GM23338 (cell line): ENCODE results near the gene TAS2R30. TPM values are rescaled to one million over a fixed set of nuclear protein-coding genes. Genes with fewer than 3 reads are reported as not detected.

Source experiments
- ATAC-seq: fragments of 200-7000 bp; cut with Tn5 transposase; 3 replicates; pipeline ENCODE4 v1.9.1; 2020
- DNase-seq: peaks from one replicate; pipeline ENCODE4 v3.0.0-alpha.2; 2015; ENCODE audit warnings: low spot score
- H2AFZ ChIP-seq: fragments of 200-600 bp; sonication (generic); 2 replicates; pipeline ENCODE4 v1.8.0; 2016; ENCODE audit warnings: antibody characterized with exemption, mild to moderate bottlenecking, moderate library complexity
- H3F3A ChIP-seq: fragments of 200-600 bp; sonication (generic); replicated peaks from 2 replicates; pipeline ENCODE4 v1.8.0; 2017; ENCODE audit warnings: antibody characterized with exemption, mixed run types, low read depth
- H3K27ac ChIP-seq: fragments of 200-600 bp; sonication (generic); 2 replicates; pipeline ENCODE4 v1.6.1; 2016; ENCODE audit warnings: low read depth
- H3K27me3 ChIP-seq: fragments of 200-600 bp; sonication (generic); 2 replicates; pipeline ENCODE4 v1.8.0; 2016; ENCODE audit warnings: mild to moderate bottlenecking, mixed run types, moderate library complexity; ENCODE audit not compliant: insufficient read depth
- H3K36me3 ChIP-seq: fragments of 200-600 bp; sonication (generic); 2 replicates; pipeline ENCODE4 v1.8.0; 2016; ENCODE audit warnings: mild to moderate bottlenecking; ENCODE audit not compliant: insufficient read depth
- H3K4me1 ChIP-seq: fragments of 200-600 bp; sonication (generic); 2 replicates; pipeline ENCODE4 v1.8.0; 2016; ENCODE audit warnings: mild to moderate bottlenecking, moderate library complexity; ENCODE audit not compliant: insufficient read depth
- H3K4me2 ChIP-seq: fragments of 200-600 bp; sonication (generic); 2 replicates; pipeline ENCODE4 v1.7.1; 2017; ENCODE audit warnings: mixed run types
- H3K4me3 ChIP-seq: fragments of 200-600 bp; sonication (generic); 2 replicates; pipeline ENCODE4 v1.6.1; 2016; ENCODE audit warnings: mixed run types
- H3K79me2 ChIP-seq: fragments of 200-600 bp; sonication (generic); replicated peaks from 2 replicates; pipeline ENCODE4 v1.8.0; 2017; ENCODE audit warnings: mild to moderate bottlenecking; ENCODE audit not compliant: insufficient read depth
- H3K9me2 ChIP-seq: fragments of 200-600 bp; sonication (generic); 2 replicates; pipeline ENCODE4 v1.8.0; 2017; ENCODE audit not compliant: insufficient read depth
- H4K20me1 ChIP-seq: fragments of 200-600 bp; sonication (generic); replicated peaks from 2 replicates; pipeline ENCODE4 v1.8.0; 2017; ENCODE audit warnings: mild to moderate bottlenecking; ENCODE audit not compliant: insufficient read depth
- H3K27ac Mint-ChIP-seq: 2 replicates; pipeline ENCODE4 v1.8.0; 2020; ENCODE audit warnings: inconsistent platforms, mild to moderate bottlenecking, moderate library complexity, mixed read lengths
- H3K27me3 Mint-ChIP-seq: 3 replicates; pipeline ENCODE4 v1.8.0; 2022; ENCODE audit warnings: low read depth, mild to moderate bottlenecking, moderate library complexity, mixed read lengths, inconsistent platforms; ENCODE audit not compliant: insufficient read depth, poor library complexity
- H3K36me3 Mint-ChIP-seq: 3 replicates; pipeline ENCODE4 v1.8.0; 2021; ENCODE audit warnings: low read depth, mild to moderate bottlenecking, inconsistent platforms, moderate library complexity, mixed read lengths
- H3K4me1 Mint-ChIP-seq: 3 replicates; pipeline ENCODE4 v1.8.0; 2020; ENCODE audit warnings: mild to moderate bottlenecking, inconsistent platforms, mixed read lengths
- H3K4me3 Mint-ChIP-seq: 3 replicates; pipeline ENCODE4 v1.8.0; 2021; ENCODE audit warnings: moderate library complexity, mild to moderate bottlenecking, inconsistent platforms, mixed read lengths
- H3K9me3 Mint-ChIP-seq: 3 replicates; pipeline ENCODE4 v1.8.0; 2020; ENCODE audit warnings: moderate library complexity, mild to moderate bottlenecking, inconsistent platforms, mixed read lengths
- CREB1 ChIP-seq: fragments of 250-450 bp; sonication (Bioruptor Pico); IDR thresholded peaks from 2 replicates; pipeline ENCODE4 v1.5.0; 2020; ENCODE audit warnings: low read depth, mild to moderate bottlenecking, moderate library complexity
- CTCF ChIP-seq, 2 experiments: fragments of 200-600 bp in 1 of 2; sonication (generic) in 1 of 2; conservative IDR thresholded peaks; 2 replicates each; pipeline versions ENCODE4 v1.5.1 to v1.6.1; 2016 to 2017; ENCODE audit warnings: antibody characterized with exemption in 2 of 2, low read depth in 2 of 2, mild to moderate bottlenecking in 2 of 2, moderate library complexity in 1 of 2
- ETS1 ChIP-seq: IDR thresholded peaks from 2 replicates; pipeline ENCODE4 v1.6.1; 2016; ENCODE audit warnings: antibody characterized with exemption
- EZH2 ChIP-seq: fragments of 200-600 bp; sonication (generic); IDR thresholded peaks from one replicate; pipeline ENCODE4 v1.8.0; 2017; ENCODE audit warnings: antibody characterized with exemption, mild to moderate bottlenecking, low read depth; ENCODE audit not compliant: unreplicated experiment
- EZH2phosphoT487 ChIP-seq: fragments of 200-600 bp; sonication (generic); IDR thresholded peaks from one replicate; pipeline ENCODE4 v1.8.1; 2018; ENCODE audit warnings: antibody characterized with exemption; ENCODE audit not compliant: unreplicated experiment
- JUNB ChIP-seq: IDR thresholded peaks from one replicate; pipeline ENCODE4 v1.6.1; 2016; ENCODE audit warnings: antibody characterized with exemption; ENCODE audit not compliant: unreplicated experiment
- NANOG ChIP-seq: IDR thresholded peaks from 2 replicates; pipeline ENCODE4 v1.6.1; 2016; ENCODE audit warnings: antibody characterized with exemption, borderline replicate concordance
- POLR2AphosphoS5 ChIP-seq: IDR thresholded peaks from 2 replicates; pipeline ENCODE4 v1.6.1; 2016; ENCODE audit warnings: antibody characterized with exemption, low read depth
- REST ChIP-seq: IDR thresholded peaks from one replicate; pipeline ENCODE4 v1.6.1; 2018; ENCODE audit warnings: antibody characterized with exemption; ENCODE audit not compliant: unreplicated experiment
- STAT1 ChIP-seq: IDR thresholded peaks from one replicate; pipeline ENCODE4 v1.6.1; 2016; ENCODE audit warnings: antibody characterized with exemption; ENCODE audit not compliant: unreplicated experiment
- ZNF114 ChIP-seq: fragments of 250-450 bp; sonication (Bioruptor Pico); IDR thresholded peaks from 2 replicates; pipeline ENCODE4 v1.5.0; 2020; ENCODE audit warnings: mild to moderate bottlenecking, moderate library complexity
- ZNF331 ChIP-seq: fragments of 250-450 bp; sonication (Bioruptor Pico); IDR thresholded peaks from 2 replicates; pipeline ENCODE4 v1.5.0; 2020; ENCODE audit warnings: low read depth, mild to moderate bottlenecking, moderate library complexity
- ZNF462 ChIP-seq: fragments of 250-450 bp; sonication (Bioruptor Pico); IDR thresholded peaks from 2 replicates; pipeline ENCODE4 v1.5.0; 2020; ENCODE audit warnings: mild to moderate bottlenecking, moderate library complexity
- polyA plus RNA-seq: library from polyadenylated mRNA; unstranded; fragments of >200 nt; fragmentation: Nextera tagmentation; extraction: Ambion mirVana; gene quantifications from 2 replicates; pipeline ENCODE4 v1.2.1, GENCODE V29; 2016
- total RNA-seq: library from RNA; depleted of rRNA; stranded (reverse); fragments of >200 nt; shearing (Covaris generic); gene quantifications from 2 replicates; pipeline ENCODE4 v1.2.3, GENCODE V29; 2014

Gene TAS2R30
- total and polyA plus RNA-seq, 2 experiments from 2014 or later = 0.39 to 13.7 TPM

GRCh38 chr12:11130999-11131398 lies 3.4 kb downstream of the TAS2R30 start:
- Histone ChIP-seq H3K9me2 (no peaks in the 10 kb centered on the region), H2AFZ (no peak overlapping the region), H3K36me3 (no peaks in the 10 kb centered on the region; the same call in 1 of the 2 replicates), H3K4me2 (no peak overlapping the region), H3K4me3 (no peak overlapping the region), H4K20me1 (peaks cover 4% of the 10 kb centered on the region), H3K79me2 (peaks cover 93% of the 10 kb centered on the region), H3K27ac (no peak overlapping the region), H3K4me1 (no peaks in the 10 kb centered on the region), H3F3A (no peaks in the 10 kb centered on the region), H3K27me3 (no peaks in the 10 kb centered on the region)
- no peak for TF ChIP-seq ETS1
- TF ChIP-seq JUNB = no peak
- TF ChIP-seq CREB1 (CRISPR knock-in tag) = no peak
- TF ChIP-seq ZNF114 (CRISPR knock-in tag) = no peak
- TF ChIP-seq ZNF331 (CRISPR knock-in tag) = no peak
- no peak for TF ChIP-seq EZH2phosphoT487
- TF ChIP-seq EZH2 = no peak
- no peak for TF ChIP-seq NANOG
- no peak for TF ChIP-seq REST
- no peak for TF ChIP-seq ZNF462 (CRISPR knock-in tag)
- TF ChIP-seq CTCF (conservative IDR thresholded peaks at IDR 0.05; ENCODE audit: low read depth in 2 of 2) = no peak
- no peak for TF ChIP-seq POLR2AphosphoS5
- no peak for TF ChIP-seq STAT1
- ATAC-seq (no peak), DNase-seq (no peak)
- Mint-ChIP-seq H3K9me3 (no peaks in the 10 kb centered on the region), H3K4me3 (no peak overlapping the region), H3K27ac (no peak overlapping the region), H3K4me1 (0 out of 3 replicates have a peak, but pooled peaks cover 3% of the 10 kb centered on the region), H3K36me3 (peaks cover 29% of the 10 kb centered on the region), H3K27me3 (no peaks in the 10 kb centered on the region)
